ENCODE data around the gene P2RY2. TPM values are rescaled to one million over a fixed set of nuclear protein-coding genes. Genes with fewer than 3 reads are reported as not detected.
A peak's percentile ranks its signal among the peaks of the same experiment; 100 is the strongest.

P2RY2 gene
- total RNA-seq, 2 donors from 2014 or later: 9.5 to 14.7 TPM

DNA sequence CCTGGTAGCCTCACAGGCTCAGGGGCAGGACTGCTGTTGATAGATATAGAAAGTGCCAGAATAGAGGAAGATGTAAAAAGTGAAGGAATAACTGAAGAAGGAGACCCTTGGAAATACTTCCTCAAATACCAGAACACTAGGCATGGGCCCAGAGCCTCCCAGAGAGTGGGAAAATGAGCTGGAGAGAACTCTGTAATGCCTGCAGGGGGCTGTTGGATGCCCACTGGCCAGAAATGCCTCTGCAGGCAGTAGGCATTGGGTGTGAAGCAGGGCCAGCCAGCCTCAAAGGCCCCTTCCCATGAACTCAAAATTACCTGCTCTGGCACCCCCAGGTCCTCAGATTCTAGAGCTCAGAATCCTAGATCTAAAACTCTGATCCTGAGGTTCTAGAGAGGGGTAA is 15.1 kb downstream of the P2RY2 start:
- Histone ChIP-seq H3K36me3 (peaks cover 7% of the 10 kb centered on the region), H3K27me3 (no peaks in the 10 kb centered on the region), H3K27ac (no peak overlapping the region), H3K4me3 (no peak overlapping the region), H3K4me1 (peaks cover 0 to 35% of the 10 kb centered on the region in 2 donors), H3K9me3 (no peaks in the 10 kb centered on the region)
- TF ChIP-seq, protein P1, sequence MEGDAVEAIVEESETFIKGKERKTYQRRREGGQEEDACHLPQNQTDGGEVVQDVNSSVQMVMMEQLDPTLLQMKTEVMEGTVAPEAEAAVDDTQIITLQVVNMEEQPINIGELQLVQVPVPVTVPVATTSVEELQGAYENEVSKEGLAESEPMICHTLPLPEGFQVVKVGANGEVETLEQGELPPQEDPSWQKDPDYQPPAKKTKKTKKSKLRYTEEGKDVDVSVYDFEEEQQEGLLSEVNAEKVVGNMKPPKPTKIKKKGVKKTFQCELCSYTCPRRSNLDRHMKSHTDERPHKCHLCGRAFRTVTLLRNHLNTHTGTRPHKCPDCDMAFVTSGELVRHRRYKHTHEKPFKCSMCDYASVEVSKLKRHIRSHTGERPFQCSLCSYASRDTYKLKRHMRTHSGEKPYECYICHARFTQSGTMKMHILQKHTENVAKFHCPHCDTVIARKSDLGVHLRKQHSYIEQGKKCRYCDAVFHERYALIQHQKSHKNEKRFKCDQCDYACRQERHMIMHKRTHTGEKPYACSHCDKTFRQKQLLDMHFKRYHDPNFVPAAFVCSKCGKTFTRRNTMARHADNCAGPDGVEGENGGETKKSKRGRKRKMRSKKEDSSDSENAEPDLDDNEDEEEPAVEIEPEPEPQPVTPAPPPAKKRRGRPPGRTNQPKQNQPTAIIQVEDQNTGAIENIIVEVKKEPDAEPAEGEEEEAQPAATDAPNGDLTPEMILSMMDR (IDR thresholded peaks at IDR 0.05): no peak
- DNase-seq (ENCODE audit: low spot score): no peak

DNA sequence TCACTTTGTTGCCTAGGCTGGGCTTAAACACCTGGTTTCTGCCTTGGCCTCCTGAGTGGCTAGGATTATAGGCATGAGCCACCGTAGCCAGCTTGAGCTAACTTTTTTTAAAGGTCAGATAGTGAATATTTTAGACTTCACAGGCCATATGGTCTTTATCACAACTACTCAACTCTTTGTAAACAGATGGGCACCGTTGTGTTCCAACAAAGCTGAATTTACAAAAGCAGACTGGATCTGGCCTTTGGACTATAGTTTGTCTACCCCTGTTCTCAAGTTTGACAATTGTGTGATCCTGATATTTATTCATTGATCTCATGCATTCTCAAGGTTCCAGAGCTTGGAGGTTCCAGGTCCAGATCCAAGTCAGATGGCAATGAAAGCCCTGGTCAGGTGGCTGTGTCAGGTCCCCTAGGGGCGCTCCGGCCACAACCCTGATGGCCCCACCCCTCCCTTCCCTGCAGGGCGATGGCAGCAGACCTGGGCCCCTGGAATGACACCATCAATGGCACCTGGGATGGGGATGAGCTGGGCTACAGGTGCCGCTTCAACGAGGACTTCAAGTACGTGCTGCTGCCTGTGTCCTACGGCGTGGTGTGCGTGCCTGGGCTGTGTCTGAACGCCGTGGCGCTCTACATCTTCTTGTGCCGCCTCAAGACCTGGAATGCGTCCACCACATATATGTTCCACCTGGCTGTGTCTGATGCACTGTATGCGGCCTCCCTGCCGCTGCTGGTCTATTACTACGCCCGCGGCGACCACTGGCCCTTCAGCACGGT is 15.8 kb downstream of the P2RY2 start:
- peaks cover 7% of the 10 kb centered on the region for H3K36me3 ChIP-seq
- no peak overlapping the region for H3K4me3 ChIP-seq
- no peaks in the 10 kb centered on the region for H3K27me3 ChIP-seq
- DNase-seq (ENCODE audit: low spot score): no peak
- peaks cover 0 to 41% of the 10 kb centered on the region in 2 donors for H3K4me1 ChIP-seq
- H3K9me3 ChIP-seq: no peaks in the 10 kb centered on the region
- TF ChIP-seq, protein P1 (IDR thresholded peaks at IDR 0.05): no peak
- H3K27ac ChIP-seq: no peak overlapping the region

DNA sequence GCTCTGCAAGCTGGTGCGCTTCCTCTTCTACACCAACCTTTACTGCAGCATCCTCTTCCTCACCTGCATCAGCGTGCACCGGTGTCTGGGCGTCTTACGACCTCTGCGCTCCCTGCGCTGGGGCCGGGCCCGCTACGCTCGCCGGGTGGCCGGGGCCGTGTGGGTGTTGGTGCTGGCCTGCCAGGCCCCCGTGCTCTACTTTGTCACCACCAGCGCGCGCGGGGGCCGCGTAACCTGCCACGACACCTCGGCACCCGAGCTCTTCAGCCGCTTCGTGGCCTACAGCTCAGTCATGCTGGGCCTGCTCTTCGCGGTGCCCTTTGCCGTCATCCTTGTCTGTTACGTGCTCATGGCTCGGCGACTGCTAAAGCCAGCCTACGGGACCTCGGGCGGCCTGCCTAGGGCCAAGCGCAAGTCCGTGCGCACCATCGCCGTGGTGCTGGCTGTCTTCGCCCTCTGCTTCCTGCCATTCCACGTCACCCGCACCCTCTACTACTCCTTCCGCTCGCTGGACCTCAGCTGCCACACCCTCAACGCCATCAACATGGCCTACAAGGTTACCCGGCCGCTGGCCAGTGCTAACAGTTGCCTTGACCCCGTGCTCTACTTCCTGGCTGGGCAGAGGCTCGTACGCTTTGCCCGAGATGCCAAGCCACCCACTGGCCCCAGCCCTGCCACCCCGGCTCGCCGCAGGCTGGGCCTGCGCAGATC is 16.5 kb downstream of the P2RY2 start:
- Histone ChIP-seq H3K4me1 (peaks cover 0 to 41% of the 10 kb centered on the region in 2 donors), H3K36me3 (peaks cover 7% of the 10 kb centered on the region), H3K27me3 (no peaks in the 10 kb centered on the region), H3K27ac (no peak overlapping the region), H3K4me3 (no peak overlapping the region), H3K9me3 (no peaks in the 10 kb centered on the region)
- DNase-seq (ENCODE audit: low spot score): no peak
- TF ChIP-seq, protein P1 (IDR thresholded peaks at IDR 0.05): no peak

DNA sequence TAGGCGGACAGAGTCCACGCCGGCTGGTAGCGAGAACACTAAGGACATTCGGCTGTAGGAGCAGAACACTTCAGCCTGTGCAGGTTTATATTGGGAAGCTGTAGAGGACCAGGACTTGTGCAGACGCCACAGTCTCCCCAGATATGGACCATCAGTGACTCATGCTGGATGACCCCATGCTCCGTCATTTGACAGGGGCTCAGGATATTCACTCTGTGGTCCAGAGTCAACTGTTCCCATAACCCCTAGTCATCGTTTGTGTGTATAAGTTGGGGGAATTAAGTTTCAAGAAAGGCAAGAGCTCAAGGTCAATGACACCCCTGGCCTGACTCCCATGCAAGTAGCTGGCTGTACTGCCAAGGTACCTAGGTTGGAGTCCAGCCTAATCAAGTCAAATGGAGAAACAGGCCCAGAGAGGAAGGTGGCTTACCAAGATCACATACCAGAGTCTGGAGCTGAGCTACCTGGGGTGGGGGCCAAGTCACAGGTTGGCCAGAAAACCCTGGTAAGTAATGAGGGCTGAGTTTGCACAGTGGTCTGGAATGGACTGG is 17.2 kb downstream of the P2RY2 start:
- Histone ChIP-seq H3K27me3 (no peaks in the 10 kb centered on the region), H3K4me1 (peaks cover 0 to 48% of the 10 kb centered on the region in 2 donors), H3K36me3 (peaks cover 7% of the 10 kb centered on the region), H3K27ac (no peak overlapping the region), H3K4me3 (no peak overlapping the region), H3K9me3 (no peaks in the 10 kb centered on the region)
- no peak for DNase-seq (ENCODE audit: low spot score)
- TF ChIP-seq, protein P1 (IDR thresholded peaks at IDR 0.05): no peak

DNA sequence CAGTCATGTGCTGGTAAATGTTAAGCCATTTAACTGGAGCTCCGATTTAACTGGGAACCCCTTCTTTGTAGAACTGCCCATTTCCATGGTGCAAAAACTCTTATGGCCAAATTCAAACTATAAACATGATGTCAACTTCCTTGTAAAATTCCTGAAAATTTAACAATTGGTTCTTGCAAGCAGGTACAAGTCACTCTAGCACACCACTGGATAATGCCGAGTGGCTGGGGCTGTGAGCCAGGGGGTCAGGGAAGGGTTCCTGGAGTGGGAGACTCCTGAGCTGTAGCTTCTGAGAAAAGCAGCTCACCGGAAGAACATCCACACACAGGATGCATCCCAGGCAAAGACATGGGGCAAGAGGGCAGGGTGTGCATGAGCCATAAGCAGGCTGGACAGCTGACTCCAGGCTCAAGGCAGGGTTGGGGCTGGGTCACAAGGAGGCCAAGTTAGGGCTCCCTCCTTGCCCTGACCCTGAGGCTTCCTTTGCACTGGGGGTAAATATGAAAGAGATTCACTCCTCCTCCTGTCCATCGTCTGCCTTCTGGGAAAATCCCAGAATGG is 18.2 kb downstream of the P2RY2 start:
- Histone ChIP-seq H3K36me3 (peaks cover 7% of the 10 kb centered on the region), H3K9me3 (no peaks in the 10 kb centered on the region), H3K27me3 (no peaks in the 10 kb centered on the region), H3K4me1 (peaks cover 0 to 57% of the 10 kb centered on the region in 2 donors), H3K4me3 (no peak overlapping the region), H3K27ac (peak overlapping the region in 1 of 2 donors; percentile 76)
- DNase-seq (ENCODE audit: low spot score): no peak
- TF ChIP-seq, protein P1 (IDR thresholded peaks at IDR 0.05): no peak

Data from right atrium auricular region (tissue), 2 donors.